MV-4-11 (cell line): ENCODE measurements around the gene ITGB6.

Source experiments
- DNase-seq: peaks from one replicate; lab custom pipeline; 2025; lab: John Stamatoyannopoulos, UW

ITGB6 gene

DNA sequence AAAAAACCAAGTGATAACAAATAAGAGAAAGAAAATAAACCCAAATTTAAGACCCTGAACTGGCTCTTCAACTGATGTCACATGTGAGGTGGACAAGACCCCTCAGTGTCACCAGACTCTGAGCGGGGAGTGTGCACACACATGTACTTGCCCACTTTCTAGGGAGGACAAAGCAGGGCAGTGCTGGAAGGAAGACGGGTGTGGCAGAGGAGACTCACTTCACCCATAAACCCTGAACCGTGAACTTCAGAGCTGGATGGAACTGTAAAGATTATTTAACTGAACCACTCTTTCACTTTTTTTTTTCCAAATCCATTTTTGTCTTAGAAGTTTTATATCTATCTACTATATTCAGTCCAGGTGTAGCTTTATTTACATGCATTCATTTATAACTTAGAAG lies 149.9 kb downstream of the ITGB6 start:
- no peak for DNase-seq
